Stimulated activated CD4-positive, alpha-beta T cell treated with anti-CD3 and anti-CD28 coated beads, TNF-alpha, amount 100 ng/mL, for 1 hour (primary cell): ENCODE results near the gene PRR7.
"Not testable (repeated sequence)": the region's sequence is repeated elsewhere in the genome, so short reads cannot be mapped to it uniquely, and the experiment has no call there.

ENCODE experiments used
- DNase-seq, 3 donors: peaks; one replicate each; pipeline ENCODE4 v3.0.0-alpha.2; 2020; ENCODE audit warnings: low read depth in 3 of 3, low spot score in 1 of 3

Gene PRR7

DNA sequence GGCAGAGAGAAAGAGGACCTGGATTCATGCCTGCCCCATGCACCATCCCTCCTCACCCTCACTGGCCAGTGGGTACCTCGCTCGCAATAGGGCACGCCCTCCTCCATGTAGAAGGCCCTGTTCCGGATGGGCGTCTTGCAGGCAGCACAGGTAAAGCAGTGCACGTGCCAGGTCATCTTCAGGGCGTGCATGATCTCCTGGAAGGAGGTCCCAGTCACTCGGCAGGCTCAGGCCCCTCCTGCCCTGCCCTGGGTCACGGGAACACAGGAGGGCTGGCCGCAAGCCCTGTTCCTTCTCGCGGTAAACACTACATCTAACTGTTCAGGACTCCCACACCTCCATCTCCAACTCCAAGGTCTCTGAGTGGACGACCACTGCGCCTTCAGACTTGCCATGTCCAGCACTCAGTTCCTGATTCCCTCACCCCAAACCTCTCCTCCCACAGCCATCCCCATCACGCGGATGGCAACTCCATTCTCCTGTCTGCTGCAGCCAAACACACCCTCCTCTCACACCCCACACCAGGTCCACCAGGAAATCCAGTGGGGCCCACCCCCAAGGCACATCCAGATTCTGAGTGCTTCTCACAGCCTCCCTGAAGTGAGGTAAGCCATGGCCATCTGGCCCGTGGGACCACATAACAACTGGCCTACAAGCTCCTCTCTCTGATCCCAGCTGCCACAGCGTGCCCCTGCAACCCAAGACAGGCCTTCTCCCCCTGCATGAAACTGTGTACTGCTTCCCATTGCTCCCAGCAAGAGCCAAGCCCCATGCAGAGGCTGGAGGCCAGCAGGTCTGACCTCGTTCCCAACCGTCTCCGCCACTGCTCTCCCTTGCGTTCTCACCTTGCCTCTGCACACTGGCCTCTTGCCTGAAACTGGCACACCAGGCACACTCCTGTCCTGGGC, 37.6 kb downstream of the PRR7 start:
- DNase-seq, result no peak

DNA sequence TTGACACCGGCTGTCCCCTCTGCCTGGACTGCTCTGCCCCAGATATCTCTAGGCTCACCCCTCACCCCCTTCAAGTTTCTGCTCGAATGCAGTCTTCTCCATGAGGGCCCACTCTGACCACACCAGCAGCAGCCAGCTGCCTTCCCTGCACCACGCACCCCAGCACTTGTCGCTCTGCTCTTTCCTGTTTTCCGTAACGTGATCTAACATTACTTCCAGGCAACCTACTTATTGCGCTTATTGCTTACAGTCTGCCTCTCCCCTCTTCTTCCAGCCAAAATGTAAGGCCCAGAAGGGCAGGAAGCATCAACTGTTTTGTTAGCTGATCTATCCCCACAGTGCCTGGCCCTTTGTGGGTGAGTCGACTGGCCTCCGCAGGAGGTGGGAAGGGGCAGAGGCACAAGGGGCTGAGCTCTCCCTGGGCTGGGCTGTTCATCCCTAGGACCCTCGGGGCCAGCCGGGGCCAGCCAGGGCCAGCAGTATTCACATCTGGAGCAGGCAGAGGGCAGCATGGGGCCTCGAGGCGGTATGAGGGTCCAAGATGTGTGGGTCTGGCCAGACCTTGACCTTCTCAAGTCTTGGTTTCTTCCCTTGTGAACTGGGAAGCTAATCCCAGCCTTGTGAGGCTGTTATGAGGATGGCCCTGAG, 38.4 kb downstream of the PRR7 start:
- no peak for DNase-seq

DNA sequence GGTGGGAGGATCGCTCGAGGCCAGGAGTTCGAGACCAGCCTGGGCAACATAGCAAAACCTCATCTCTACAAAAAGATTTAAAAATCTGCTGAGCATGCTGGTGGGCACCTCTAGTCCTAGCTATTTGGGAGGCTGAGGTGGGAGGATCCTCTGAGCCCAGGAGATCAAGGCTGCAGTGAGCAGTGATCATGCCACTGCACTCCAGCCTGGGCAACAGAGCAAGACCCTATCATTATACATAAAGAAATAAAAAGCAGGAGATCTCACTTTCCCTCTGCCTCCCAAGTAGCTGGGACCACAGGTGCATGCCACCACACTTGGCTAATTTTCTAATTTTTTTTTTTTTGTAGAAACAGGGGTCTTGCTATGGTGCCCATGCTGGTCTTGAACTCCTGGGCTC, 39.1 kb downstream of the PRR7 start:
- not testable (repeated sequence) for DNase-seq

- DNase-seq, result no peak
Measured at GRCh38 chr5:177486256-177486655, 39.6 kb downstream of the PRR7 start.

- no peak for DNase-seq
Measured at GRCh38 chr5:177487144-177487543, 40.5 kb downstream of the PRR7 start.

- no peak for DNase-seq
Measured at GRCh38 chr5:177487975-177488374, 41.4 kb downstream of the PRR7 start.

DNA sequence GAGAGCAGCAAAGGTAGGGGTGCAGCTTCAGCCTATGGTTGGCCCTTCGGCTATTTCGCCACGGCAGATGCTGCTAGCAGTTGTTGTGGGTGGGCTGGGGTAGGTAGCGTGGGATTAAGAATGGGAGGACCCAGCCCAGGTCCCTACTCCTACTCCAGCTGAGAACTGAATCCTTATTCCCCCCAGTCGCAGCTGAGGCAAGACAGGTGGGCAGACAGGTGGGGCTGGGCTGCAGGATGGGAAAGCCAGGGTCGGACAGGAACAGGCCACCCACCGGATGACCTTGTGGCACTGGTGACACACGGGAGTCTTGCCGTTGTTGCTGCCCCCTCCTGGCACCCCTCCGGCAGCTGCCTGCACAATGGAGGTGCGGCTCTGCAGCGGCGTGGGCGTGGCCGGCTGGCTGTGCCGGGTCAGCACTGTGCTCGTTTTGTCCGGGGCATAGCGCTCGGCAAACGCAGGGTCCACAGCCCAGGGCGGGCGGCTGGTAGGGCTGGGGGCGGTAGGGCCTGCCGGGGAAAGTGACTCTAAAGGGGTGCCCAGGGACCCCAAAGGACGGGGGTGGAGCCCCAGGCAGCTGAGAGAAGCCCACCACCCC, 42.6 kb downstream of the PRR7 start:
- no peak for DNase-seq

GRCh38 chr5:177490311-177490991, 43.8 kb downstream of the PRR7 start:
- DNase-seq, result no peak

DNA sequence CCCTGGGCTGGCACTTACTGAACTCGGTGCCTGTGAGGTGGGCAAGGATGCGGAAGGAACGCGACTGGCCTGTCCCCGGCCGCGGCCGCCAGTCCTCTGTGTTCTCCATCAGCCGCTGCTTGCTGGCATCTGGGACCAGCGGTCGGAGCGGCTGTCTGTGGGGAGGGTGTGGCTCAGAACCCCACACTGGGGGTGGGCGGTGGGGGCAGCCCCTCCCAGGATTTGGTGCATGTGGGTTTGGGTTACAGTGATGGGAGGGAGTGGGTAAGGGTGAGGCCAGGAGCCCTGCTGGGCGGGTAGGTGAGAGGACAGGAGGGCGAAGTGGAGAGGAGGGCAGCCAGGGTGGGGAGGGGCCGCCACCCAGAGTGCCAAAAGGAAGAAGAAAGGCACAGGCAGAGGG, 44.4 kb downstream of the PRR7 start:
- no peak for DNase-seq

- no peak for DNase-seq
Measured at GRCh38 chr5:177491429-177491945, 44.9 kb downstream of the PRR7 start.

DNA sequence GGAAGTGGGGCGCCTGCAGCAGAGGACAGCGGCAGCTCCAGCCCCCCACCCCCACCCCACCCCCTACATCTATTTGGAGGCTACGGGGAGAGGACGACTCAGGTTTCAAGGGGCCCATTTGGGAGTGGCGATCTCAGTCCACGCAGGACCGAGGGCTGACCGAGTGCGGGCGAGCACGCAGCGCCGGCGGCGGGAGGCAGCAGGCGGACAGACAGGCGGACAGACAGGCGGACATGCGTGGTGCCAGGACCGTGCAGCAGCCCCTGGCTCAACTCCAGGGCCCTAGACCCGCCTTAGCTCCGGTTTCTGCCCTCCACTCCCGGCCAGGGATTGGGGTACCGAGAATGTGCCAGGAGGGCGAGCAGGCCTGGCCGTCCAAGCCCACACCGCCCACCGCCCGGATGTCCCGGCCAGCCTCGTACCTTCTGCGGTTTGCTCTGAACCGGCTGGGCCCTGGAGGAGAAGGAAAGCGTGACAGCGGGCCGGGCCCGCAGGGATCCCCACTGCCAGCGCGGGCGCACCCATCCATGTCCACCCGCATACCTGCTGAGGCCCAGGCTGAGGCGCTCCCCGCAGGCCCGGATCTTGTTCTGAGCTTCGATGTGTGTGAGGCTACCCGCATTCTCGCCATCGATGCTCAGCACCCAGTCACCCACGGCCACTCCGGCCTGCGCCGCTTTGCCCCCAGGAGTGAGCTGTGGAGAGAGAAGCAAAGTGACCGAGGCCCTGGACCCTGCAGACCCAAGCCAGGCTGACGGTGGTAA, 45.6 kb downstream of the PRR7 start:
- DNase-seq, result no peak

DNA sequence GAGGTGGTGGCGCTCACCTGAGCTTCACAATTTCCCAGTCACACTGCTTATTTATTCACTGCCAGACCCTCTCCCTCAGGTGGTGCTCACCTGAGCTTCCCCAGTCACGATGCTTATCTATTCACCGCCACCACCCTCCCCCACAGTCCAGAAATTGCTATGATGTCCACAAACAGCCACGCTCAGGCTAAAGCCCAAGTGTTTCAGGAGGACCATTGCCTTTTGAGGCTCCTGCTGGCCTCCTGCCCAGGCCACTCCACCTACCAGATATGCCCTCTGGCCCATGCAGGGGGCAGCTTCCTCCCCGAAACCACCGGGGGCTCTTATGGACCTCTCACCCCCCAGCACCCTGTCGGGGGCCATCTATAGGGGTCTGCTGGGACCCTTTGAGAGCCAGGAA, 46.2 kb downstream of the PRR7 start:
- DNase-seq, result no peak

- no peak for DNase-seq
Measured at GRCh38 chr5:177493795-177494345, 47.3 kb downstream of the PRR7 start.

DNA sequence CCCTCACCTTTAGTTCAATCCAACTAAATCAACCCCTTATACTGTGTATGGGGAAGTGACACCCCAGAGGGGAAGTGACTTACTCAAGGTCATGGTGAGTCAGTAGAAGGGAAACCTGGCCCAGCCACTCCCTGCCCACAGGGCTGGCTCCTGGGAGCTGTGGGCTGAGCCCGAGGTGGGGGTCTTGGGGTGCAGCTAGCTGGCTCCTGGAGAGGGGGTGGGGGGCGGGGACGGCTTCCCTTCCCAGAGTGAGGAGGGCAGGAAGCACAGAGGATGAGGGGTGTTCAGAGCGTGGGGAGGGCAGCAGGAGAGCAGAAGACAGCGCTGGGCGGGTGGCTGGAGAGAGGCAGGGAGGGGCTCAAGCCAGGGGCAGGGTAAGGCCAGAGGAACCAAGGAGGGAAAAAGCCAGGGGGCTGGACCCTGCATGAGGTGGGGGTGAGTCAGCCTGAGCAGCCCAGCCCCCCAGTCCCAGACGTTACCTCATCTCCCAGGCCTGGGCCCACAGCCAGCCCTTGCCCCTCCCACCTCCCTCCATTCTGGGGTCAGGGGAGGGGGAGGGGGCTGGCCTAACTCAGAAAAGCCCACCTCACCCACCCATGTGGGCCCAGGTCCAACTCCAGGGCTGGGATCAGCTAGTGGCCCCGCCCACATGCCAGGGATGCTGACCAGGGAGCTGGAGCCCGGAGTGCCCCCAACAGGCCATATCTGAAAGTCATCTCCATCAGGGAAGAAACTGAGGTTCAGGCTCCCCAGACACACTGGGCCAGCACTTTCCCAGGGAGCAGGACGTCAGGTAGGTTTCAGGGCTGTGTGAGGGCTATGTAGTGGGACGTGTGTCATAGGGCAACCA, 48.0 kb downstream of the PRR7 start:
- DNase-seq, result no peak

DNA sequence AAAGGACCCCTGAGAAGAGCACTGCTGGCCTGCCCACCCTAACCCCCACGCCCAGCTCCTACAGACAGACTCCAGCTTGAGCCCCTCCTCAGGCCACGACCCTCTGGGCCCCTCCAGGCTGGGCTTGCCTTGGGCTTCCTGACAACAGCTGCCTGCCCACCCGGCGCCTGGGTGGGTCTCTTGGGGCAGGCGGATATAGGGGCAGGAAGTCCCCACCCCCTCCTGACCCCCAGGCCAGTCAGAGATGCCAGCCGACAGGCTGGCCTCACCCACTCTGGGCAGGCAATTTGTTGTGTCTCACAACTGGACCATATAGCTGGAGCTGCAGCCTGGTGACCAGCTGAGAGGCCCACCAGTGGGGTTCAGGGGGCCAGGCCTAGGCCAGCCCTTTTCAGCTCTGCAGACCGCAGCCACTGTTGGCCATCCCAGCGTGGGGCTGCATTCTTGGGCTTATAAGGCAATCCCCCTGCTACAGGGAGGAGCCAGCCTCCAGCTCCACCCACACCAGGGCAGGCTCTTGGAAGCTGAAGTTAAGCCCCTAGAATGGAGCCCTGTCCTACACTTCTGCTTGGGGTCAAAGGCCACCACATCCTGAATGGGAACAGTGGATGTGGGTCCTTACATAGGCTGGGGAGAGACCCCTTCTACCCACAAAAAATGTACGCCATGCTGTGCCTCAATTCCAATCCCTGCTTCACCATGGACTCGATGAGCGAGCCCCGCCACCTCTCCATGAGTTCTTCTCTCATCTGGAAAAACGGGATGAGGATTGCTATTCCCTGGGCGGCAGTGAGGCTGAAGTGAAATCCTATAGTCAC, 48.8 kb downstream of the PRR7 start:
- no peak for DNase-seq

DNA sequence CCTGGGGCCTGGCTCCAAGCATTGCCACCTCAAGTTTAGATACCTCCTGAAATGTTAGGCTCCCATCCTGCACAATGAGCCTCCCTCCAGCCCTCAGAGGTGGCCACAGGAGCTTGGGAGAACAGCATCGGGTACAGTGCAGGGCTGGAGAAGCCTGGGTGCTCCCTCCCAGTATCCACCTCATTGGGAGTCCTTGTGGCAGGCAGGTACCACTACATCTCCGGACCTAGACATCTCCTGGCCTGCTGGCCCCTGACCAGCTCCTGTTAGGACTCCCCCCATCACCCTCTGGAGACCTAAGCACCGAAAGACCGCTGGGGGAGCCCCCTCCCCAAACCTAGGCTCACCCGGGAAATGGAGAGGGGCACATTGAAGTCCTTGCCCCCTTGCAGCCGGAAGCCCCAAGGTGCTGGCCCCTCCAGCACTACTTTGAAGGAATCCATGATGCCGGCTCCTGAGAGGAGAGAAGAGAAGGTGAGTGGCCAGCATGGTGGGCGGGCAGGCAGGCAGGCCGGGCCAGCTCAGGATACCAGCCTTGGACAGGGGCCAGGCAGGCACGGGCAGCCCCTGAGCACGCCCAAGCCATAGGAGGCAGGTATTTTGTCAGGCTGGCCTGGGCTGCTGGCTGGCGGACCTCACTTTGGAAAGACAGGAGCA, 49.6 kb downstream of the PRR7 start:
- no peak for DNase-seq

- DNase-seq, result no peak
Measured at GRCh38 chr5:177496727-177497291, 50.2 kb downstream of the PRR7 start.
